K562 (cell line): ENCODE results near the gene SNX14. TPM values are rescaled to one million over a fixed set of nuclear protein-coding genes. Genes with fewer than 3 reads are reported as not detected.

ENCODE experiments used
- ARID4B ChIP-seq: sonication (generic); formaldehyde crosslinking; IDR thresholded peaks from 2 replicates; pipeline ENCODE4 v1.8.0; 2022; ENCODE audit warnings: mild to moderate bottlenecking, missing genetic modification reagents
- CBX1 ChIP-seq: sonication (generic); IDR thresholded peaks from 2 replicates; pipeline ENCODE4 v1.6.1; 2016; ENCODE audit warnings: antibody characterized with exemption, low read depth, mild to moderate bottlenecking
- CCNT2 ChIP-seq: IDR thresholded peaks from 2 replicates; pipeline ENCODE4 v1.6.1; 2011; ENCODE audit warnings: borderline replicate concordance, low read depth, mild to moderate bottlenecking, moderate library complexity, mixed read lengths, low read length; ENCODE audit not compliant: insufficient read length; ENCODE audit errors: extremely low read depth
- ETV5 ChIP-seq: sonication (generic); formaldehyde crosslinking; IDR thresholded peaks from 2 replicates; pipeline ENCODE4 v1.4.0; 2020; ENCODE audit warnings: low read depth, mild to moderate bottlenecking, missing genetic modification reagents
- EWSR1 ChIP-seq: fragments of 450-650 bp; IDR thresholded peaks from 2 replicates; pipeline ENCODE4 v1.6.1; 2018; ENCODE audit warnings: borderline replicate concordance, mild to moderate bottlenecking, low read depth, moderate library complexity; ENCODE audit not compliant: partially characterized antibody
- FOXK2 ChIP-seq, 2 experiments: fragments of 450-650 bp; IDR thresholded peaks in 1 of 2; conservative IDR thresholded peaks in 1 of 2; 2 replicates each; pipeline ENCODE4 v1.6.1; 2016; ENCODE audit warnings: low read depth in 2 of 2, mild to moderate bottlenecking in 1 of 2
- SETDB1 ChIP-seq: IDR thresholded peaks from one replicate; pipeline ENCODE4 v1.6.1; 2012; ENCODE audit warnings: low read length, control low read depth, inconsistent platforms
- SFPQ ChIP-seq: fragments of 200-400 bp; formaldehyde crosslinking; IDR thresholded peaks from 2 replicates; pipeline ENCODE4 v1.6.1; 2017; ENCODE audit warnings: mild to moderate bottlenecking, low read depth, low read length, moderate library complexity
- SMAD3 ChIP-seq: fragments of 450-650 bp; formaldehyde crosslinking; conservative IDR thresholded peaks from 2 replicates; pipeline ENCODE4 v1.4.0; 2020; ENCODE audit warnings: mild to moderate bottlenecking
- TAF15 ChIP-seq: fragments of 200-400 bp; formaldehyde crosslinking; IDR thresholded peaks from 2 replicates; pipeline ENCODE4 v1.6.1; 2017; ENCODE audit warnings: mild to moderate bottlenecking, low read depth, low read length, moderate library complexity
- TARDBP ChIP-seq: fragments of 450-650 bp; IDR thresholded peaks from 2 replicates; pipeline ENCODE4 v1.6.1; 2016
- ZBTB49 ChIP-seq: sonication (generic); formaldehyde crosslinking; IDR thresholded peaks from 2 replicates; pipeline ENCODE4 v1.8.0; 2022; ENCODE audit warnings: missing genetic modification reagents, mild to moderate bottlenecking, borderline replicate concordance
- ZNF384 ChIP-seq: IDR thresholded peaks from 2 replicates; pipeline ENCODE4 v1.6.1; 2012; ENCODE audit warnings: low read depth, low read length, improper control_type of control experiment
- ZNF445 ChIP-seq: fragments of 250-450 bp; sonication (Bioruptor Pico); IDR thresholded peaks from 2 replicates; pipeline ENCODE4 v1.4.0; 2020; ENCODE audit warnings: low read depth, mild to moderate bottlenecking, moderate library complexity
- ZNF561 ChIP-seq: fragments of 450-650 bp; formaldehyde crosslinking; conservative IDR thresholded peaks from 2 replicates; pipeline ENCODE4 v1.4.0; 2020; ENCODE audit warnings: mild to moderate bottlenecking, moderate library complexity
- ZNF695 ChIP-seq: fragments of 450-650 bp; formaldehyde crosslinking; IDR thresholded peaks from 2 replicates; pipeline ENCODE4 v1.4.0; 2020; ENCODE audit warnings: mild to moderate bottlenecking, moderate library complexity
- ZSCAN29 ChIP-seq: fragments of 450-650 bp; IDR thresholded peaks from 2 replicates; pipeline ENCODE4 v1.6.1; 2017
- polyA plus RNA-seq, 8 experiments: library from polyadenylated mRNA; depleted of rRNA in 4 of 8; stranded (reverse) in 5 of 8; unstranded in 3 of 8; fragments of >200 nt; fragmentation: Nextera tagmentation in 2 of 8; fragmentation: Illumina TruSeq in 1 of 8; extraction: Ambion mirVana in 2 of 8; extraction: Trizol in 1 of 8; gene quantifications; 2 replicates each; pipeline versions ENCODE4 v1.2.1 to v1.2.3, GENCODE V29; 2011 to 2014; ENCODE audit warnings: inconsistent platforms in 1 of 8, missing spikeins in 1 of 8
- total RNA-seq, 7 experiments: library from RNA; depleted of rRNA in 6 of 7; stranded (reverse); fragments of >200 nt in 6 of 7; fragmentation: Illumina TruSeq in 2 of 7; extraction: Trizol in 2 of 7; gene quantifications; 2 replicates each; pipeline versions ENCODE4 v1.2.1 to v1.2.3, GENCODE V29; 2011 to 2021; ENCODE audit warnings: low replicate concordance in 1 of 7

The SNX14 gene
- total and polyA plus RNA-seq, 9 of the 15 experiments (the other 6 are each of a cell fraction or from before 2014, with no cell fraction given), result 46.5 to 140 (median 71.2) TPM

GRCh38 chr6:85641897-85642773 is 48.5 kb upstream of the SNX14 start (continued):
- TF ChIP-seq SFPQ (no peak), ZNF445 (CRISPR knock-in tag) (no peak), ZBTB49 (no peak), CBX1 (no peak), ZNF384 (no peak), CCNT2 (no peak), ZNF695 (CRISPR knock-in tag) (no peak), TARDBP (no peak), ZNF561 (CRISPR knock-in tag) (no peak), ZSCAN29 (no peak), SETDB1 (no peak), SMAD3 (no peak), FOXK2 (conservative IDR thresholded peaks at IDR 0.05 in 1 of 2, IDR thresholded peaks at IDR 0.05 in 1 of 2; ENCODE audit: low read depth in 2 of 2) (0 out of 4 replicates have a peak, but pooled peaks of 1 of the 2 experiments have one; percentile 27), ARID4B (CRISPR knock-in tag) (peak; percentile 33; the same call in 1 of the 2 replicates), EWSR1 (no peak), TAF15 (no peak), ETV5 (CRISPR knock-in tag) (peak; percentile 50; the same call in 1 of the 2 replicates)
